SU-DHL-6 (cell line): ENCODE results near the gene COLQ.

Experiments used
- CTCF ChIP-seq: fragments of 200-600 bp; sonication (generic); IDR thresholded peaks from one replicate; pipeline ENCODE4 v1.5.1; 2017; ENCODE audit warnings: antibody characterized with exemption, mild to moderate bottlenecking, low read length, moderate library complexity; ENCODE audit not compliant: insufficient read depth, poor library complexity, severe bottlenecking
- EZH2phosphoT487 ChIP-seq: fragments of 200-600 bp; sonication (generic), shearing (Covaris generic); conservative IDR thresholded peaks from 2 replicates; pipeline ENCODE4 v1.6.1; 2018; ENCODE audit warnings: mild to moderate bottlenecking, antibody characterized with exemption, low read length, moderate library complexity, mixed read lengths

GRCh38 chr3:15496341-15496664 is 25.2 kb downstream of the COLQ start:
- TF ChIP-seq CTCF (no peak), EZH2phosphoT487 (no peak)
